Breast epithelium (tissue), 4 donors: ENCODE results near the gene SARS1. TPM values are rescaled to one million over a fixed set of nuclear protein-coding genes. Genes with fewer than 3 reads are reported as not detected.

ENCODE experiments used
- DNase-seq, 2 donors: peaks; one replicate each; pipeline ENCODE4 v3.0.0-alpha.2; 2019; ENCODE audit warnings: low spot score in 2 of 2
- H3K27ac ChIP-seq, 2 donors: fragments of 200-600 bp; sonication (generic) in 1 of 2; one replicate each; pipeline ENCODE4 v1.5.1; 2016 to 2019; ENCODE audit warnings: mild to moderate bottlenecking in 1 of 2
- H3K27me3 ChIP-seq, 2 donors: fragments of 200-600 bp; sonication (generic) in 1 of 2; one replicate each; pipeline versions ENCODE4 v1.5.1 to v1.6.0; 2017 to 2019; ENCODE audit warnings: control low read depth in 1 of 2, mild to moderate bottlenecking in 1 of 2
- H3K36me3 ChIP-seq: fragments of 200-600 bp; one replicate; pipeline ENCODE4 v1.5.1; 2019
- H3K4me1 ChIP-seq, 2 donors: fragments of 200-600 bp; sonication (generic); one replicate each; pipeline ENCODE4 v1.5.1; 2016 to 2019; ENCODE audit warnings: control low read depth in 1 of 2
- H3K4me3 ChIP-seq, 3 donors: fragments of 200-600 bp; sonication (generic); 1 replicate in 2 of 3; 2 replicates in 1 of 3; pipeline ENCODE4 v1.5.1; 2016 to 2019; ENCODE audit warnings: mild to moderate bottlenecking in 3 of 3, moderate library complexity in 2 of 3
- H3K9me3 ChIP-seq, 2 donors: fragments of 200-600 bp; sonication (generic) in 1 of 2; one replicate each; pipeline ENCODE4 v1.5.1; 2016 to 2019; ENCODE audit warnings: control low read depth in 1 of 2
- CTCF ChIP-seq, 3 donors: fragments of 450-650 bp; IDR thresholded peaks; one replicate each; pipeline ENCODE4 v1.5.1; 2016 to 2017; ENCODE audit warnings: antibody characterized with exemption in 3 of 3, mild to moderate bottlenecking in 3 of 3, moderate library complexity in 3 of 3
- POLR2A ChIP-seq: fragments of 450-650 bp; IDR thresholded peaks from one replicate; pipeline ENCODE4 v1.6.1; 2016; ENCODE audit warnings: antibody characterized with exemption, mild to moderate bottlenecking, moderate library complexity
- POLR2AphosphoS5 ChIP-seq, 3 donors: sonication (generic); formaldehyde crosslinking; IDR thresholded peaks; one replicate each; pipeline ENCODE4 v1.6.1; 2017; ENCODE audit warnings: antibody characterized with exemption in 3 of 3
- intact Hi-C: fragments of 100-400 bp; cut with DNase I; formaldehyde crosslinking; loops from one replicate; pipeline ENCODE4 v1.15.1; 2023; ENCODE audit warnings: low total_unique reads
- total RNA-seq, 3 donors: library from RNA; depleted of rRNA; stranded (reverse); fragments of >200 nt; gene quantifications; one replicate each; pipeline ENCODE4 v1.1.0, GENCODE V29; 2016

Gene SARS1
- total RNA-seq, 3 donors from 2014 or later: 146 to 172 (median 161) TPM

- no peak for DNase-seq
- TF ChIP-seq CTCF (IDR thresholded peaks at IDR 0.05): no peak
- TF ChIP-seq POLR2A: no peak
- TF ChIP-seq POLR2AphosphoS5 (IDR thresholded peaks at IDR 0.05): no peak
Observed at GRCh38 chr1:109225308-109225707, 11.6 kb downstream of the SARS1 start.

GRCh38 chr1:109225711-109226445 lies 12.2 kb downstream of the SARS1 start:
- H3K27me3 ChIP-seq: no peaks in the 10 kb centered on the region
- TF ChIP-seq POLR2A: no peak
- no peak for TF ChIP-seq POLR2AphosphoS5 (IDR thresholded peaks at IDR 0.05)
- no peak for TF ChIP-seq CTCF (IDR thresholded peaks at IDR 0.05)
- no peak overlapping the region for H3K4me3 ChIP-seq
- intact Hi-C loops: no loop called here
- H3K36me3 ChIP-seq: peaks cover 17% of the 10 kb centered on the region
- no peak for DNase-seq
- no peaks in the 10 kb centered on the region for H3K4me1 ChIP-seq
- H3K27ac ChIP-seq: no peak overlapping the region
- no peaks in the 10 kb centered on the region for H3K9me3 ChIP-seq

More at GRCh38 chr1:109225308-109225707, 11.6 kb downstream of the SARS1 start:
- no peaks in the 10 kb centered on the region for H3K27me3 ChIP-seq
- no peak overlapping the region for H3K4me3 ChIP-seq
- H3K9me3 ChIP-seq: no peaks in the 10 kb centered on the region
- intact Hi-C loops: no loop called here
- no peak overlapping the region for H3K27ac ChIP-seq
- H3K4me1 ChIP-seq: no peaks in the 10 kb centered on the region
- peaks cover 17% of the 10 kb centered on the region for H3K36me3 ChIP-seq

- Histone ChIP-seq H3K4me1 (no peaks in the 10 kb centered on the region), H3K27me3 (no peaks in the 10 kb centered on the region), H3K4me3 (no peak overlapping the region), H3K27ac (no peak overlapping the region), H3K9me3 (no peaks in the 10 kb centered on the region), H3K36me3 (peaks cover 24% of the 10 kb centered on the region)
- intact Hi-C loops: no loop called here
- TF ChIP-seq POLR2AphosphoS5 (IDR thresholded peaks at IDR 0.05): no peak
- no peak for TF ChIP-seq POLR2A
- no peak for TF ChIP-seq CTCF (IDR thresholded peaks at IDR 0.05)
- DNase-seq: no peak
Observed at GRCh38 chr1:109228167-109228566, 14.4 kb downstream of the SARS1 start.

- no peak for DNase-seq
- H3K36me3 ChIP-seq: peaks cover 24% of the 10 kb centered on the region
- TF ChIP-seq POLR2A (no peak), CTCF (IDR thresholded peaks at IDR 0.05) (no peak), POLR2AphosphoS5 (IDR thresholded peaks at IDR 0.05) (no peak)
- intact Hi-C loops: no loop called here
- H3K4me3 ChIP-seq: no peak overlapping the region
- H3K9me3 ChIP-seq: no peaks in the 10 kb centered on the region
- no peaks in the 10 kb centered on the region for H3K27me3 ChIP-seq
- H3K4me1 ChIP-seq: no peaks in the 10 kb centered on the region
- H3K27ac ChIP-seq: no peak overlapping the region
Observed at GRCh38 chr1:109229531-109230127, 15.9 kb downstream of the SARS1 start.

GRCh38 chr1:109231066-109231465 lies 17.3 kb downstream of the SARS1 start:
- Histone ChIP-seq H3K36me3 (peaks cover 34% of the 10 kb centered on the region), H3K4me1 (no peaks in the 10 kb centered on the region), H3K27ac (no peak overlapping the region), H3K4me3 (no peak overlapping the region), H3K27me3 (no peaks in the 10 kb centered on the region), H3K9me3 (no peaks in the 10 kb centered on the region)
- no peak for DNase-seq
- TF ChIP-seq POLR2A (no peak), CTCF (IDR thresholded peaks at IDR 0.05) (no peak), POLR2AphosphoS5 (IDR thresholded peaks at IDR 0.05) (no peak)
- intact Hi-C loops: no loop called here
